Measurements from ENCODE around the gene AMPD1.

DNA sequence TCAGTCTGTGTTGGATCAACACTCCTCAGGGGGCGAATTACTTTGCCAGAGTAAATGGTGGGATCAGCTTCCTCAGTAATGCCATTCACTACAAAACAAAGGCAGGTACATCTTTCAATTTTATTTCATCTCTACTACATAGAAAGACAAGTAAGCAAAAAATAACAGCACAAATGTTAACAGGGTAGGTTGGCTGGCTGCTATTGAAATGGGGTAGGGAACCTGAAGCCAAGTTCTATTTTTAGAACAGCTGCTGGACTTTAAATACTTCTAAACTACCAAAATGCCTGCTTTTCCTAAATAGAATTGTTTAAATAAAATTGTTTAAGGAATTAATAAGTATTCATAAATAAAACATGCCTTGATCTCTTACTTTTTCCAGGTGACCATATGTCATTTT, 28.6 kb upstream of the AMPD1 start:
- TF ChIP-seq POLR2A (IDR thresholded peaks at IDR 0.05) (no peak), EP300 (IDR thresholded peaks at IDR 0.05) (no peak)
- TF ChIP-seq, protein P1, sequence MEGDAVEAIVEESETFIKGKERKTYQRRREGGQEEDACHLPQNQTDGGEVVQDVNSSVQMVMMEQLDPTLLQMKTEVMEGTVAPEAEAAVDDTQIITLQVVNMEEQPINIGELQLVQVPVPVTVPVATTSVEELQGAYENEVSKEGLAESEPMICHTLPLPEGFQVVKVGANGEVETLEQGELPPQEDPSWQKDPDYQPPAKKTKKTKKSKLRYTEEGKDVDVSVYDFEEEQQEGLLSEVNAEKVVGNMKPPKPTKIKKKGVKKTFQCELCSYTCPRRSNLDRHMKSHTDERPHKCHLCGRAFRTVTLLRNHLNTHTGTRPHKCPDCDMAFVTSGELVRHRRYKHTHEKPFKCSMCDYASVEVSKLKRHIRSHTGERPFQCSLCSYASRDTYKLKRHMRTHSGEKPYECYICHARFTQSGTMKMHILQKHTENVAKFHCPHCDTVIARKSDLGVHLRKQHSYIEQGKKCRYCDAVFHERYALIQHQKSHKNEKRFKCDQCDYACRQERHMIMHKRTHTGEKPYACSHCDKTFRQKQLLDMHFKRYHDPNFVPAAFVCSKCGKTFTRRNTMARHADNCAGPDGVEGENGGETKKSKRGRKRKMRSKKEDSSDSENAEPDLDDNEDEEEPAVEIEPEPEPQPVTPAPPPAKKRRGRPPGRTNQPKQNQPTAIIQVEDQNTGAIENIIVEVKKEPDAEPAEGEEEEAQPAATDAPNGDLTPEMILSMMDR (IDR thresholded peaks at IDR 0.05) = no peak

Data from ovary (tissue), 3 donors.